Esophagus squamous epithelium (tissue), 5 donors: ENCODE results near the gene TPO. TPM values are rescaled to one million over a fixed set of nuclear protein-coding genes. Genes with fewer than 3 reads are reported as not detected.

Experiments
- DNase-seq: peaks from one replicate; lab custom pipeline; 2025; lab: John Stamatoyannopoulos, UW
- H3K27ac ChIP-seq, 4 donors: fragments of 200-600 bp; sonication (generic); one replicate each; pipeline ENCODE4 v1.5.1; 2016 to 2019; ENCODE audit warnings: mild to moderate bottlenecking in 1 of 4
- H3K27me3 ChIP-seq, 4 donors: fragments of 200-600 bp; sonication (generic); 1 replicate in 3 of 4; 2 replicates in 1 of 4; pipeline versions ENCODE4 v1.5.1 to v1.6.0; 2017 to 2021; ENCODE audit warnings: antibody characterized with exemption in 1 of 4
- H3K36me3 ChIP-seq, 3 donors: fragments of 200-600 bp; sonication (generic); one replicate each; pipeline ENCODE4 v1.5.1; 2016 to 2019
- H3K4me1 ChIP-seq, 3 donors: fragments of 200-600 bp; sonication (generic); one replicate each; pipeline ENCODE4 v1.5.1; 2017 to 2019
- H3K4me3 ChIP-seq, 4 donors: fragments of 200-600 bp; sonication (generic); 1 replicate in 3 of 4; 2 replicates in 1 of 4; pipeline ENCODE4 v1.5.1; 2016 to 2019; ENCODE audit warnings: mild to moderate bottlenecking in 2 of 4, moderate library complexity in 1 of 4
- H3K9me3 ChIP-seq, 3 donors: fragments of 200-600 bp; sonication (generic); one replicate each; pipeline ENCODE4 v1.5.1; 2016 to 2019
- POLR2A ChIP-seq, 4 donors: fragments of 450-650 bp; IDR thresholded peaks; one replicate each; pipeline ENCODE4 v1.6.1; 2017; ENCODE audit warnings: antibody characterized with exemption in 4 of 4, mild to moderate bottlenecking in 4 of 4, moderate library complexity in 3 of 4
- WGBS, 2 donors: methylation state at CpG; one replicate each; pipeline ENCODE4 v1.1.5; 2018; 5-methylcytosine and 5-hydroxymethylcytosine counted together
- intact Hi-C: fragments of 100-400 bp; cut with DNase I; formaldehyde crosslinking; loops from one replicate; pipeline ENCODE4 v1.15.0; 2022
- total RNA-seq, 4 donors: library from RNA; depleted of rRNA; stranded (reverse); fragments of >200 nt; gene quantifications; one replicate each; pipeline ENCODE4 v1.1.0, GENCODE V29; 2016
- TF ChIP-seq, protein P1 (sequence below), 6 experiments: fragments of 450-650 bp in 4 of 6; fragments of 200-600 bp in 2 of 6; sonication (generic) in 2 of 6; IDR thresholded peaks; one replicate each; pipeline ENCODE4 v1.5.1; 2016 to 2019; ENCODE audit warnings: antibody characterized with exemption in 6 of 6, mild to moderate bottlenecking in 4 of 6, moderate library complexity in 4 of 6
- donor health status: DM: yes; HTN: yes; CAD: no.

Gene TPO
- total RNA-seq, 4 donors from 2014 or later = 0.31 to 4.6 (median 2.7) TPM

DNA sequence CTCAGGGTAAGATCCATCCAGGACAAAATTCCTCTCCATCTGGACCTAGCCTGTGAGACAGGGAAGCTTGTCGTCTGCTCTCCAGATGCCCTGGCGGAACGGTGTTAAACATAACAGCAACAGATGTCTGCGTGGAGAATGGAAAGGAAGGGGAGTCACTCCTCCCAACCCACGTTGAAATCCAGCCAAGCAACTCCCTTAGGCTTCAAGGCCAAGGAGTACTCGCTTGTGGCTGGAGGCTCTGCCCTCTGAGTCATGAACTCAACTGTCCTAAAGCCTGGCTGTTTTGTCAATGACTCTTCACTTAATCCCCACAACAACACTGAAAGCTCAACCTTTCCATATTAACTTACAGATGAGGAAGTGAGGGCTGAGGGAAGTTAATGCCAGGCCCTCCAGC lies 42.2 kb downstream of the TPO start:
- 35 to 41% methylated on average over 4 to 6 of the region's 6 CpGs for WGBS, 2 donors
- H3K36me3 ChIP-seq = no peaks in the 10 kb centered on the region
- TF ChIP-seq, protein P1, sequence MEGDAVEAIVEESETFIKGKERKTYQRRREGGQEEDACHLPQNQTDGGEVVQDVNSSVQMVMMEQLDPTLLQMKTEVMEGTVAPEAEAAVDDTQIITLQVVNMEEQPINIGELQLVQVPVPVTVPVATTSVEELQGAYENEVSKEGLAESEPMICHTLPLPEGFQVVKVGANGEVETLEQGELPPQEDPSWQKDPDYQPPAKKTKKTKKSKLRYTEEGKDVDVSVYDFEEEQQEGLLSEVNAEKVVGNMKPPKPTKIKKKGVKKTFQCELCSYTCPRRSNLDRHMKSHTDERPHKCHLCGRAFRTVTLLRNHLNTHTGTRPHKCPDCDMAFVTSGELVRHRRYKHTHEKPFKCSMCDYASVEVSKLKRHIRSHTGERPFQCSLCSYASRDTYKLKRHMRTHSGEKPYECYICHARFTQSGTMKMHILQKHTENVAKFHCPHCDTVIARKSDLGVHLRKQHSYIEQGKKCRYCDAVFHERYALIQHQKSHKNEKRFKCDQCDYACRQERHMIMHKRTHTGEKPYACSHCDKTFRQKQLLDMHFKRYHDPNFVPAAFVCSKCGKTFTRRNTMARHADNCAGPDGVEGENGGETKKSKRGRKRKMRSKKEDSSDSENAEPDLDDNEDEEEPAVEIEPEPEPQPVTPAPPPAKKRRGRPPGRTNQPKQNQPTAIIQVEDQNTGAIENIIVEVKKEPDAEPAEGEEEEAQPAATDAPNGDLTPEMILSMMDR (IDR thresholded peaks at IDR 0.05) = no peak
- no peak for TF ChIP-seq POLR2A (IDR thresholded peaks at IDR 0.05)
- H3K4me1 ChIP-seq = no peaks in the 10 kb centered on the region
- H3K4me3 ChIP-seq = no peak overlapping the region
- intact Hi-C loops = no loop called here
- H3K9me3 ChIP-seq = no peaks in the 10 kb centered on the region
- DNase-seq = no peak
- peaks cover 0 to 22% (median 0%) of the 10 kb centered on the region in 4 donors for H3K27me3 ChIP-seq
- H3K27ac ChIP-seq = no peak overlapping the region

DNA sequence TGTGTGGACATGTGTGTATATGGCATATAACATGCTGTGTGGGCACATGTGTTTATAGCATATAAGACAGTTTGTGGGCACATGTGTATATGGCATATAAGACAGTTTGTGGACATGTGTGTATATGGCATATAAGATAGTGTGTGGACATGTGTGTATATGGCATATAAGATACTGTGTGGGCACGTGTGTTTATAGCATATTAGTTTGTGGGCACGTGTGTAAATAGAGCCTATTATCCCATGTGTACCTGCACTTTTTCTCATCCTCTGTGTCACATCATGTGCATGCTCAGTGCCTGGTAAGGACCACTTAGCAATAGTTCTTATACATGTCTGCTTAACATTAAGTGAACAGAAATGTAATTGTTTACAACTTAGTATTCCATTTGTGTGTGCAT lies 45.2 kb downstream of the TPO start:
- no peak for DNase-seq
- WGBS, 2 donors = 89 to 90% methylated on average over 2 of the region's 2 CpGs
- H3K27ac ChIP-seq = no peak overlapping the region
- no peak for TF ChIP-seq POLR2A (IDR thresholded peaks at IDR 0.05)
- TF ChIP-seq, protein P1 (IDR thresholded peaks at IDR 0.05) = no peak
- H3K4me3 ChIP-seq = no peak overlapping the region
- no peaks in the 10 kb centered on the region for H3K9me3 ChIP-seq
- peaks cover 0 to 24% (median 0%) of the 10 kb centered on the region in 4 donors for H3K27me3 ChIP-seq
- intact Hi-C loops = no loop called here
- H3K4me1 ChIP-seq = no peaks in the 10 kb centered on the region
- no peaks in the 10 kb centered on the region for H3K36me3 ChIP-seq

DNA sequence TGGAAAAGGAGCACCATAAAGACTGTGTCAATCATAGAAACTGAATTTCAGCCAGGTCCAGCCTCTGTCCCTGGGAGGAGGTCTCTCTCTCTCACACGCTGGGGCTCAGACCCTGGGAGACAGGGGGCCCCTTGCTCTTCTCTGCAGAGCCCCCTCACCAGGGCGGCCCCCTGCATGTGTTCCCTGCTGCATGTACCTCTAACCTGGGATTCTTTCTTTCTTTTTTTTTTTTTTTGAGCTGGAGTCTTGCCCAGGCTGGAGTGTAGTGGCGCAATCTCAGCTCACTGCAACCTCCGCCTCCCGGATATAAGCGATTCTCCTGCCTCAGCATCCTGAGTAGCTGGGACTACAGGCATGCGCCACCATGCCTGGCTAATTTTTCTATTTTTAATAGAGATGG lies 46.5 kb downstream of the TPO start:
- H3K27ac ChIP-seq = no peak overlapping the region
- 14 to 39% methylated on average over 7 of the region's 7 CpGs for WGBS, 2 donors
- H3K36me3 ChIP-seq = no peaks in the 10 kb centered on the region
- H3K9me3 ChIP-seq = no peaks in the 10 kb centered on the region
- no peak overlapping the region for H3K4me3 ChIP-seq
- TF ChIP-seq, protein P1 (IDR thresholded peaks at IDR 0.05) = no peak
- no peak for TF ChIP-seq POLR2A (IDR thresholded peaks at IDR 0.05)
- intact Hi-C loops = no loop called here
- H3K27me3 ChIP-seq = peaks cover 0 to 15% (median 0%) of the 10 kb centered on the region in 4 donors
- no peak for DNase-seq
- no peaks in the 10 kb centered on the region for H3K4me1 ChIP-seq

DNA sequence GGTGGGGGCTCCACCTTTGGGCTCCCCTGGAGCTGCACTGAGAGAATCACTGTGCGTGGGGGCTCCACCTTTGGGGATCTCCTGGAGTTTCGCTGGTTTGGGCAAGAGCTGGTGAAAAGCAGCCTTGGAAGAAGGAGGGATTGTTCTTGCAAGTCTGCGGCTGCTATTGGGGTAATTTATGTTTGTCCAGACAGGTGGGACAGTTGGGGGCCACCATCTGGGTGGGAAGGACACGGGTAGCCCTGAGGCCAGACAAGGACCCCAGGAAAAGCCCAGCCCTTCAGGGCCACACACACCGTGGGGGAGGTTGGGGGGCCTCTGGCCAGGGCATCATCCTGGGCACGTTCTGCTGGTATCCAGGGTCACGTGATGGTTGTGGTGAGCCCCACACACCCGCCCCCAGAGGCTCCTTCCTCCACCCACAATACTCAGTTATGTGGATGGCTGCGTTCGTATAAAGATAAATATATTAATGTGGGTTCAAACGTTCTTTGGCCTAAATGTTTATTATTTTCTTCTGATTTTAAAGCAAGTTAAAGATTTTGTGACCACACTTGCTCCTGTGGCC lies 47.7 kb downstream of the TPO start:
- no peaks in the 10 kb centered on the region for H3K36me3 ChIP-seq
- H3K4me1 ChIP-seq = no peaks in the 10 kb centered on the region
- H3K27me3 ChIP-seq = peaks cover 0 to 15% (median 0%) of the 10 kb centered on the region in 4 donors
- intact Hi-C loops = no loop called here
- no peak for DNase-seq
- no peaks in the 10 kb centered on the region for H3K9me3 ChIP-seq
- no peak overlapping the region for H3K4me3 ChIP-seq
- H3K27ac ChIP-seq = no peak overlapping the region
- WGBS, 2 donors = 76 to 77% methylated on average over 8 to 9 of the region's 11 CpGs
- TF ChIP-seq, protein P1 (IDR thresholded peaks at IDR 0.05) = no peak
- no peak for TF ChIP-seq POLR2A (IDR thresholded peaks at IDR 0.05)

DNA sequence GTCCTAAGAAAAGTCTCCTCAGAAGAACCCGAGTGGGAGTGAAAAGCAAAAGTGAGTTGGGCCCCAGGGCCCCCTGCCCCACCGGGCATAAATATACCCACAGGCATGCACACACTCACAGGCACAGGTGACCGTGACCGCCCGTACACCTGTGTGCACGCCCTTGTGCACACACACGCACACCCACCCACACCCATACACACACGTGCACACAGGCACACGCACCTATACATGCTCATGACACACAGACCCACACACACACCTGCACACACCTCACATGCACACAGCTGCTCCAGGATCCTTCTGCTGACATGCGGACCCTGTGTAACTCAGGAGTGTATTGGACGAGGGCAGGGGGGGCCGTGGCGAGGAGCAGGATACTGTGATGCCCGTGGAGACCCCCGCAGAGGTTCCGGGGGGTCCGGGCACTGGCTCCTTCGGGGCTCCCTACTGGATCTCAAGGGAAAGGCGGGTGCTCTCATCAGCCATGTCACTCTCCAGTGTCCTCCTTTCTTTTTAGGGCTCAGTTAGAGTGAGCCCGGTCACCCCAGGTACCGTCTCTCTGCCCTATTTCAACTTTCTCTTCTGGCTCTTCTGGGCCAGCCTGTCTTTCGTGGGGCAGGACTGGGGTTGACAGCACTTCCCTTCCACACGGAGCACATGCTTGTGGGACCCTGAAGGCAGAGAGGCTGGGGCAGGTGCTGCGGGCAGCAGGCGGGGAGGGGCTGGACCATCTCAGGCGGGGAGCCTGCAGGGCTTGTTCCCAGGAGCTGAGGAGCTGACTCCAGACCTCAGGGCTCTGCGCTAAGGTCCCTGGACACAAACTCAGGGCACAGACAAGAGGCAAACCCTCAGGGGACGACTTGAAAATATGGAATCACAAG lies 48.5 kb downstream of the TPO start:
- DNase-seq = no peak
- TF ChIP-seq POLR2A (IDR thresholded peaks at IDR 0.05) = no peak
- TF ChIP-seq, protein P1 (IDR thresholded peaks at IDR 0.05) = no peak
- intact Hi-C loops = no loop called here
- H3K27ac ChIP-seq = no peak overlapping the region
- WGBS, 2 donors = 71 to 79% methylated on average over 15 to 20 of the region's 28 CpGs
- H3K27me3 ChIP-seq = peaks cover 0 to 15% (median 0%) of the 10 kb centered on the region in 4 donors
- no peaks in the 10 kb centered on the region for H3K36me3 ChIP-seq
- H3K4me1 ChIP-seq = no peaks in the 10 kb centered on the region
- no peak overlapping the region for H3K4me3 ChIP-seq
- H3K9me3 ChIP-seq = no peaks in the 10 kb centered on the region
